GM23338 (cell line): ENCODE measurements around the gene SPEM1.

ENCODE experiments used
- CREB1 ChIP-seq: fragments of 250-450 bp; sonication (Bioruptor Pico); IDR thresholded peaks from 2 replicates; pipeline ENCODE4 v1.5.0; 2020; ENCODE audit warnings: low read depth, mild to moderate bottlenecking, moderate library complexity
- CTCF ChIP-seq, 2 experiments: fragments of 200-600 bp in 1 of 2; sonication (generic) in 1 of 2; conservative IDR thresholded peaks; 2 replicates each; pipeline versions ENCODE4 v1.5.1 to v1.6.1; 2016 to 2017; ENCODE audit warnings: antibody characterized with exemption in 2 of 2, low read depth in 2 of 2, mild to moderate bottlenecking in 2 of 2, moderate library complexity in 1 of 2
- EZH2 ChIP-seq: fragments of 200-600 bp; sonication (generic); IDR thresholded peaks from one replicate; pipeline ENCODE4 v1.8.0; 2017; ENCODE audit warnings: antibody characterized with exemption, mild to moderate bottlenecking, low read depth; ENCODE audit not compliant: unreplicated experiment
- EZH2phosphoT487 ChIP-seq: fragments of 200-600 bp; sonication (generic); IDR thresholded peaks from one replicate; pipeline ENCODE4 v1.8.1; 2018; ENCODE audit warnings: antibody characterized with exemption; ENCODE audit not compliant: unreplicated experiment
- POLR2AphosphoS5 ChIP-seq: IDR thresholded peaks from 2 replicates; pipeline ENCODE4 v1.6.1; 2016; ENCODE audit warnings: antibody characterized with exemption, low read depth
- REST ChIP-seq: IDR thresholded peaks from one replicate; pipeline ENCODE4 v1.6.1; 2018; ENCODE audit warnings: antibody characterized with exemption; ENCODE audit not compliant: unreplicated experiment

GRCh38 chr17:7398612-7399011 is 21.5 kb upstream of the SPEM1 start:
- no peak for TF ChIP-seq POLR2AphosphoS5
- no peak for TF ChIP-seq CTCF (conservative IDR thresholded peaks at IDR 0.05; ENCODE audit: low read depth in 2 of 2)
- TF ChIP-seq EZH2, result no peak
- TF ChIP-seq EZH2phosphoT487, result no peak
- no peak for TF ChIP-seq CREB1 (CRISPR knock-in tag)
- TF ChIP-seq REST, result no peak
